Testis (tissue), 3 donors: ENCODE results near the gene MARCHF3. TPM values are rescaled to one million over a fixed set of nuclear protein-coding genes. Genes with fewer than 3 reads are reported as not detected.

Experiments used
- DNase-seq: peaks from one replicate; pipeline ENCODE4 v3.0.0-alpha.2; 2019
- H3K27ac ChIP-seq, 2 donors: fragments of 200-600 bp; sonication (generic); one replicate each; pipeline ENCODE4 v1.5.1; 2019
- H3K27me3 ChIP-seq: fragments of 200-600 bp; sonication (generic); one replicate; pipeline ENCODE4 v1.5.1; 2019
- H3K36me3 ChIP-seq: fragments of 200-600 bp; sonication (generic); one replicate; pipeline ENCODE4 v1.5.1; 2017; ENCODE audit warnings: low read depth; ENCODE audit errors: missing control alignments
- H3K4me1 ChIP-seq: fragments of 200-600 bp; sonication (generic); one replicate; pipeline ENCODE4 v1.5.1; 2019
- H3K4me3 ChIP-seq, 2 donors: fragments of 200-600 bp; sonication (generic); one replicate each; pipeline ENCODE4 v1.5.1; 2017 to 2019
- H3K9me3 ChIP-seq: fragments of 200-600 bp; sonication (generic); one replicate; pipeline ENCODE4 v1.5.1; 2017
- CTCF ChIP-seq, 3 experiments: fragments of 450-650 bp in 2 of 3; fragments of 200-600 bp in 1 of 3; sonication (generic) in 1 of 3; IDR thresholded peaks; one replicate each; pipeline ENCODE4 v1.5.1; 2016 to 2019; ENCODE audit warnings: antibody characterized with exemption in 3 of 3, mild to moderate bottlenecking in 2 of 3, moderate library complexity in 1 of 3
- POLR2A ChIP-seq: fragments of 450-650 bp; IDR thresholded peaks from one replicate; pipeline ENCODE4 v1.6.1; 2017; ENCODE audit warnings: antibody characterized with exemption, mild to moderate bottlenecking, moderate library complexity
- WGBS, 2 donors: methylation state at CpG; one replicate each; pipeline ENCODE4 v1.1.5; 2018; 5-methylcytosine and 5-hydroxymethylcytosine counted together
- intact Hi-C: fragments of 100-400 bp; cut with DNase I; formaldehyde crosslinking; loops from one replicate; pipeline ENCODE4 v1.15.1; 2023; ENCODE audit warnings: low total_unique reads
- polyA plus RNA-seq: library from polyadenylated mRNA; stranded (reverse); fragments of 350-450 nt; fragmentation: Illumina TruSeq; extraction: RNeasy Lipid Tissue Mini Kit (QIAGEN cat#74804); gene quantifications from one replicate; pipeline ENCODE4 v1.2.3, GENCODE V29; 2014; ENCODE audit warnings: low read depth, low replicate concordance; ENCODE audit not compliant: insufficient read depth
- total RNA-seq, 2 donors: library from RNA; depleted of rRNA; stranded (reverse); fragments of >200 nt; gene quantifications; one replicate each; pipeline ENCODE4 v1.2.3, GENCODE V29; 2016

Gene MARCHF3
- total and polyA plus RNA-seq, 3 donors from 2014 or later: 34.0 to 81.9 (median 38.8) TPM

- H3K9me3 ChIP-seq: no peaks in the 10 kb centered on the region
- H3K4me1 ChIP-seq: peaks cover 17% of the 10 kb centered on the region
- 72 to 74% methylated on average over 10 to 13 of the region's 13 CpGs for WGBS, 2 donors
- no peaks in the 10 kb centered on the region for H3K36me3 ChIP-seq
- TF ChIP-seq POLR2A (no peak), CTCF (IDR thresholded peaks at IDR 0.05) (no peak)
- intact Hi-C loops: no loop called here
- no peak for DNase-seq
- peak overlapping the region; percentile 42 to 45 for H3K27ac ChIP-seq
- no peaks in the 10 kb centered on the region for H3K27me3 ChIP-seq
- H3K4me3 ChIP-seq: no peak overlapping the region
Measured at GRCh38 chr5:126878085-126878484, 152.3 kb downstream of the MARCHF3 start.

- H3K4me3 ChIP-seq: no peak overlapping the region
- TF ChIP-seq POLR2A (no peak), CTCF (IDR thresholded peaks at IDR 0.05) (no peak)
- intact Hi-C loops: no loop called here
- peak overlapping the region; percentile 42 to 45 for H3K27ac ChIP-seq
- DNase-seq: no peak
- no peaks in the 10 kb centered on the region for H3K36me3 ChIP-seq
- 75 to 78% methylated on average over 7 of the region's 7 CpGs for WGBS, 2 donors
- no peaks in the 10 kb centered on the region for H3K9me3 ChIP-seq
- H3K27me3 ChIP-seq: no peaks in the 10 kb centered on the region
- H3K4me1 ChIP-seq: peaks cover 17% of the 10 kb centered on the region
Measured at GRCh38 chr5:126877602-126878001, 152.8 kb downstream of the MARCHF3 start.

GRCh38 chr5:126875303-126875785, 155.0 kb downstream of the MARCHF3 start:
- H3K9me3 ChIP-seq: no peaks in the 10 kb centered on the region
- H3K4me1 ChIP-seq: peaks cover 21% of the 10 kb centered on the region
- no peak overlapping the region for H3K27ac ChIP-seq
- H3K27me3 ChIP-seq: no peaks in the 10 kb centered on the region
- no peaks in the 10 kb centered on the region for H3K36me3 ChIP-seq
- no peak overlapping the region for H3K4me3 ChIP-seq
- intact Hi-C loops: no loop called here
- 77 to 86% methylated on average over 13 of the region's 13 CpGs for whole genome bisulfite sequencing, 2 donors
- DNase-seq: no peak
- TF ChIP-seq POLR2A: no peak
- TF ChIP-seq CTCF (IDR thresholded peaks at IDR 0.05): no peak

GRCh38 chr5:126872561-126873354, 157.6 kb downstream of the MARCHF3 start:
- no peaks in the 10 kb centered on the region for H3K27me3 ChIP-seq
- DNase-seq: no peak

More at GRCh38 chr5:126872561-126873354, 157.6 kb downstream of the MARCHF3 start:
- Histone ChIP-seq H3K4me3 (no peak overlapping the region), H3K4me1 (peaks cover 23% of the 10 kb centered on the region), H3K27ac (no peak overlapping the region), H3K9me3 (no peaks in the 10 kb centered on the region), H3K36me3 (no peaks in the 10 kb centered on the region)
- no peak for TF ChIP-seq POLR2A
- TF ChIP-seq CTCF (IDR thresholded peaks at IDR 0.05): no peak
- WGBS, 2 donors: 57 to 62% methylated on average over 11 of the region's 11 CpGs
- intact Hi-C loops: no loop called here
